ENCODE measurements around the gene CCDC188. TPM values are rescaled to one million over a fixed set of nuclear protein-coding genes. Genes with fewer than 3 reads are reported as not detected.

Gene CCDC188
- total RNA-seq, 5 donors from 2014 or later (not counting 1 experiment from before 2014, with no cell fraction given): 0.18 to 0.66 (median 0.58) TPM; not detected in 2

GRCh38 chr22:20181194-20181883 lies 30.5 kb upstream of the CCDC188 start:
- Mint-ChIP-seq H3K9me3 (no peaks in the 10 kb centered on the region), H3K4me3 (no peak overlapping the region), H3K36me3 (no peaks in the 10 kb centered on the region), H3K4me1 (no peaks in the 10 kb centered on the region), H3K27ac (no peak overlapping the region), H3K27me3 (peaks cover 0 to 3% of the 10 kb centered on the region in 2 donors)
- Histone ChIP-seq H3K27me3 (replicated peaks in 1 of 2; ENCODE audit: control insufficient read depth in 2 of 2, extremely low read depth in 1 of 2, insufficient read depth in 2 of 2, low read length in 1 of 2) (peaks cover 0 to 14% of the 10 kb centered on the region in 2 experiments), H3K4me1 (ENCODE audit: control insufficient read depth in 1 of 2, extremely low read depth in 1 of 2, insufficient read depth in 2 of 2, low read length in 2 of 2) (no peaks in the 10 kb centered on the region), H3K36me3 (ENCODE audit: control insufficient read depth in 2 of 2, extremely low read depth in 1 of 2, insufficient read depth in 1 of 2, low read length in 1 of 2) (no peaks in the 10 kb centered on the region), H3K4me3 (ENCODE audit: control insufficient read depth in 1 of 2, extremely low read depth in 1 of 2, low read length in 1 of 2) (no peak overlapping the region), H3K9me3 (no peaks in the 10 kb centered on the region), H3K27ac (ENCODE audit: low read length) (no peak overlapping the region)
- 98% methylated on average over 6 of the region's 17 CpGs for WGBS (ENCODE audit: insufficient coverage)
- ChIA-PET POLR2A (no interaction called here), CTCF (no interaction called here)
- no peak for ATAC-seq (replicated peaks in 1 of 4)
- DNase-seq: no peak

- 47% methylated on average over 6 of the region's 8 CpGs for WGBS (ENCODE audit: insufficient coverage)
- ATAC-seq (replicated peaks in 1 of 4): no peak
- DNase-seq: no peak
- Mint-ChIP-seq H3K4me1 (no peaks in the 10 kb centered on the region), H3K27me3 (peaks cover 0 to 3% of the 10 kb centered on the region in 2 donors), H3K9me3 (no peaks in the 10 kb centered on the region), H3K4me3 (no peak overlapping the region), H3K27ac (no peak overlapping the region), H3K36me3 (no peaks in the 10 kb centered on the region)
- H3K4me3 ChIP-seq (ENCODE audit: control insufficient read depth in 1 of 2, extremely low read depth in 1 of 2, low read length in 1 of 2): no peak overlapping the region
- CTCF ChIA-PET: no interaction called here
- H3K9me3 ChIP-seq: no peaks in the 10 kb centered on the region
- no peaks in the 10 kb centered on the region for H3K4me1 ChIP-seq (ENCODE audit: control insufficient read depth in 1 of 2, extremely low read depth in 1 of 2, insufficient read depth in 2 of 2, low read length in 2 of 2)
- H3K27me3 ChIP-seq (replicated peaks in 1 of 2; ENCODE audit: control insufficient read depth in 2 of 2, extremely low read depth in 1 of 2, insufficient read depth in 2 of 2, low read length in 1 of 2): peaks cover 0 to 14% of the 10 kb centered on the region in 2 experiments
- H3K27ac ChIP-seq (ENCODE audit: low read length): no peak overlapping the region
- POLR2A ChIA-PET: no interaction called here
- no peaks in the 10 kb centered on the region for H3K36me3 ChIP-seq (ENCODE audit: control insufficient read depth in 2 of 2, extremely low read depth in 1 of 2, insufficient read depth in 1 of 2, low read length in 1 of 2)
Measured at GRCh38 chr22:20180640-20181039, 29.8 kb upstream of the CCDC188 start.

GRCh38 chr22:20180245-20180630 lies 29.4 kb upstream of the CCDC188 start:
- Histone ChIP-seq H3K9me3 (no peaks in the 10 kb centered on the region), H3K27me3 (replicated peaks in 1 of 2; ENCODE audit: control insufficient read depth in 2 of 2, extremely low read depth in 1 of 2, insufficient read depth in 2 of 2, low read length in 1 of 2) (peaks cover 0 to 14% of the 10 kb centered on the region in 2 experiments), H3K4me3 (ENCODE audit: control insufficient read depth in 1 of 2, extremely low read depth in 1 of 2, low read length in 1 of 2) (no peak overlapping the region), H3K27ac (ENCODE audit: low read length) (no peak overlapping the region), H3K4me1 (ENCODE audit: control insufficient read depth in 1 of 2, extremely low read depth in 1 of 2, insufficient read depth in 2 of 2, low read length in 2 of 2) (no peaks in the 10 kb centered on the region), H3K36me3 (ENCODE audit: control insufficient read depth in 2 of 2, extremely low read depth in 1 of 2, insufficient read depth in 1 of 2, low read length in 1 of 2) (no peaks in the 10 kb centered on the region)
- Mint-ChIP-seq H3K9me3 (no peaks in the 10 kb centered on the region), H3K4me1 (no peaks in the 10 kb centered on the region), H3K4me3 (no peak overlapping the region), H3K27ac (no peak overlapping the region), H3K27me3 (peaks cover 0 to 3% of the 10 kb centered on the region in 2 donors), H3K36me3 (no peaks in the 10 kb centered on the region)
- ATAC-seq (replicated peaks in 1 of 4): no peak
- ChIA-PET CTCF (no interaction called here), POLR2A (no interaction called here)
- WGBS (ENCODE audit: insufficient coverage): 82% methylated on average over 13 of the region's 13 CpGs
- DNase-seq: no peak

GRCh38 chr22:20179455-20180244 lies 28.8 kb upstream of the CCDC188 start:
- CTCF ChIA-PET: no interaction called here

GRCh38 chr22:20178915-20179227 lies 28.0 kb upstream of the CCDC188 start:
- WGBS (ENCODE audit: insufficient coverage): 70% methylated on average over 3 of the region's 10 CpGs
- CTCF ChIA-PET: no interaction called here
- Histone ChIP-seq H3K4me3 (ENCODE audit: control insufficient read depth in 1 of 2, extremely low read depth in 1 of 2, low read length in 1 of 2) (no peak overlapping the region), H3K9me3 (no peaks in the 10 kb centered on the region), H3K27ac (ENCODE audit: low read length) (no peak overlapping the region), H3K4me1 (ENCODE audit: control insufficient read depth in 1 of 2, extremely low read depth in 1 of 2, insufficient read depth in 2 of 2, low read length in 2 of 2) (no peaks in the 10 kb centered on the region), H3K36me3 (ENCODE audit: control insufficient read depth in 2 of 2, extremely low read depth in 1 of 2, insufficient read depth in 1 of 2, low read length in 1 of 2) (no peaks in the 10 kb centered on the region), H3K27me3 (replicated peaks in 1 of 2; ENCODE audit: control insufficient read depth in 2 of 2, extremely low read depth in 1 of 2, insufficient read depth in 2 of 2, low read length in 1 of 2) (peaks cover 0 to 14% of the 10 kb centered on the region in 2 experiments)
- no peaks in the 10 kb centered on the region for H3K9me3 Mint-ChIP-seq
- peaks cover 0 to 3% of the 10 kb centered on the region in 2 donors for H3K27me3 Mint-ChIP-seq
- no peak for DNase-seq
- no peak for ATAC-seq (replicated peaks in 1 of 4)
- H3K4me3 Mint-ChIP-seq: no peak overlapping the region
- H3K4me1 Mint-ChIP-seq: no peaks in the 10 kb centered on the region
- no peaks in the 10 kb centered on the region for H3K36me3 Mint-ChIP-seq
- H3K27ac Mint-ChIP-seq: no peak overlapping the region
- POLR2A ChIA-PET: no interaction called here

More at GRCh38 chr22:20179455-20180244, 28.8 kb upstream of the CCDC188 start:
- H3K4me3 Mint-ChIP-seq: no peak overlapping the region
- peaks cover 0 to 3% of the 10 kb centered on the region in 2 donors for H3K27me3 Mint-ChIP-seq
- Histone ChIP-seq H3K27me3 (replicated peaks in 1 of 2; ENCODE audit: control insufficient read depth in 2 of 2, extremely low read depth in 1 of 2, insufficient read depth in 2 of 2, low read length in 1 of 2) (peaks cover 0 to 14% of the 10 kb centered on the region in 2 experiments), H3K27ac (ENCODE audit: low read length) (no peak overlapping the region), H3K36me3 (ENCODE audit: control insufficient read depth in 2 of 2, extremely low read depth in 1 of 2, insufficient read depth in 1 of 2, low read length in 1 of 2) (no peaks in the 10 kb centered on the region), H3K4me3 (ENCODE audit: control insufficient read depth in 1 of 2, extremely low read depth in 1 of 2, low read length in 1 of 2) (no peak overlapping the region), H3K9me3 (no peaks in the 10 kb centered on the region), H3K4me1 (ENCODE audit: control insufficient read depth in 1 of 2, extremely low read depth in 1 of 2, insufficient read depth in 2 of 2, low read length in 2 of 2) (no peaks in the 10 kb centered on the region)
- no peak overlapping the region for H3K27ac Mint-ChIP-seq
- no peak for ATAC-seq (replicated peaks in 1 of 4)
- POLR2A ChIA-PET: no interaction called here
- H3K9me3 Mint-ChIP-seq: no peaks in the 10 kb centered on the region
- DNase-seq: no peak
- 88% methylated on average over 26 of the region's 27 CpGs for WGBS (ENCODE audit: insufficient coverage)
- H3K36me3 Mint-ChIP-seq: no peaks in the 10 kb centered on the region
- no peaks in the 10 kb centered on the region for H3K4me1 Mint-ChIP-seq

- H3K27me3 Mint-ChIP-seq: peaks cover 0 to 3% of the 10 kb centered on the region in 2 donors
- no peak overlapping the region for H3K27ac Mint-ChIP-seq
- H3K9me3 Mint-ChIP-seq: no peaks in the 10 kb centered on the region
- Histone ChIP-seq H3K4me3 (ENCODE audit: control insufficient read depth in 1 of 2, extremely low read depth in 1 of 2, low read length in 1 of 2) (no peak overlapping the region), H3K27me3 (replicated peaks in 1 of 2; ENCODE audit: control insufficient read depth in 2 of 2, extremely low read depth in 1 of 2, insufficient read depth in 2 of 2, low read length in 1 of 2) (peaks cover 0 to 14% of the 10 kb centered on the region in 2 experiments), H3K27ac (ENCODE audit: low read length) (no peak overlapping the region), H3K4me1 (ENCODE audit: control insufficient read depth in 1 of 2, extremely low read depth in 1 of 2, insufficient read depth in 2 of 2, low read length in 2 of 2) (no peaks in the 10 kb centered on the region), H3K36me3 (ENCODE audit: control insufficient read depth in 2 of 2, extremely low read depth in 1 of 2, insufficient read depth in 1 of 2, low read length in 1 of 2) (no peaks in the 10 kb centered on the region), H3K9me3 (no peaks in the 10 kb centered on the region)
- no peaks in the 10 kb centered on the region for H3K36me3 Mint-ChIP-seq
- POLR2A ChIA-PET: no interaction called here
- H3K4me3 Mint-ChIP-seq: no peak overlapping the region
- ATAC-seq (replicated peaks in 1 of 4): no peak
- no peak for DNase-seq
- WGBS (ENCODE audit: insufficient coverage): 80% methylated on average over 25 of the region's 29 CpGs
- CTCF ChIA-PET: interaction anchor here in 1 of 2 donors (0.6 kb wide), 1 partner anchor 697 kb away, joined by 3 read pairs; no protein-coding TSS in a partner anchor
- H3K4me1 Mint-ChIP-seq: no peaks in the 10 kb centered on the region
Measured at GRCh38 chr22:20178075-20178914, 27.4 kb upstream of the CCDC188 start.

Measured in T-cell (primary cell).